ENCODE data around the gene TLR8. TPM values are rescaled to one million over a fixed set of nuclear protein-coding genes. Genes with fewer than 3 reads are reported as not detected.

The TLR8 gene
- total and polyA plus RNA-seq, 5 experiments from 2014 or later: 0.21 to 0.22 TPM; not detected in 3

Other genes starting within 250 kb of the TLR8 start
- 10 to 100 TPM; 23.3 to 26.3 TPM for gene PRPS2, start 115.2 kb upstream of the TLR8 start, total RNA-seq
- gene PRPS2, start 115.2 kb upstream of the TLR8 start, polyA plus RNA-seq: 10 to 100 TPM; 26.4 to 32.3 (median 32.2) TPM
- gene TLR7, start 39.5 kb upstream of the TLR8 start, total RNA-seq: under 1 TPM; 0.38 to 0.52 TPM
- not detected for gene TLR7, start 39.5 kb upstream of the TLR8 start, polyA plus RNA-seq
- 1,000 to 10,000 TPM; 4,350 to 4,478 TPM for gene TMSB4X, start 68.5 kb downstream of the TLR8 start, total RNA-seq
- gene TMSB4X, start 68.5 kb downstream of the TLR8 start, polyA plus RNA-seq: over 10,000 TPM; 23,903 to 30,039 (median 28,786) TPM
- not detected for gene FAM9C, start 138.0 kb downstream of the TLR8 start, total RNA-seq
- not detected for gene FAM9C, start 138.0 kb downstream of the TLR8 start, polyA plus RNA-seq